Activated T-cell treated with anti-CD3 and anti-CD28 coated beads, Interleukin-2, amount 50 U/mL, for 24 hours (primary cell): ENCODE measurements around the gene MCRIP2.
A peak's percentile ranks its signal among the peaks of the same experiment; 100 is the strongest.

ENCODE experiments used
- DNase-seq: peaks from one replicate; pipeline ENCODE4 v3.0.0-alpha.2; 2020
- H3K27ac Mint-ChIP-seq: 2 replicates; pipeline ENCODE4 v1.8.0; 2020; ENCODE audit warnings: mild to moderate bottlenecking, mixed read lengths
- H3K27me3 Mint-ChIP-seq: 2 replicates; pipeline ENCODE4 v1.8.0; 2020; ENCODE audit warnings: mixed read lengths
- H3K36me3 Mint-ChIP-seq: 2 replicates; pipeline ENCODE4 v1.8.0; 2020; ENCODE audit warnings: low read depth, mixed read lengths
- H3K4me1 Mint-ChIP-seq: 2 replicates; pipeline ENCODE4 v1.8.0; 2020; ENCODE audit warnings: low read depth, mixed read lengths
- H3K4me3 Mint-ChIP-seq: 2 replicates; pipeline ENCODE4 v1.8.0; 2020; ENCODE audit warnings: mild to moderate bottlenecking, moderate library complexity, mixed read lengths
- H3K9me3 Mint-ChIP-seq: 2 replicates; pipeline ENCODE4 v1.8.0; 2020; ENCODE audit warnings: mixed read lengths

The MCRIP2 gene

GRCh38 chr16:608019-608418, 33.6 kb upstream of the MCRIP2 start:
- peaks cover 28% of the 10 kb centered on the region for H3K4me1 Mint-ChIP-seq
- H3K4me3 Mint-ChIP-seq, result no peak overlapping the region
- no peaks in the 10 kb centered on the region for H3K27me3 Mint-ChIP-seq
- H3K9me3 Mint-ChIP-seq, result no peaks in the 10 kb centered on the region
- peaks cover 3% of the 10 kb centered on the region for H3K36me3 Mint-ChIP-seq
- DNase-seq, result peak; percentile 45
- peak overlapping the region; percentile 89 for H3K27ac Mint-ChIP-seq

- H3K27me3 Mint-ChIP-seq, result no peaks in the 10 kb centered on the region
- DNase-seq, result no peak
- peak overlapping the region; percentile 7 for H3K27ac Mint-ChIP-seq
Observed at GRCh38 chr16:609316-609715, 32.3 kb upstream of the MCRIP2 start.

GRCh38 chr16:609984-610383, 31.6 kb upstream of the MCRIP2 start:
- Mint-ChIP-seq H3K4me1 (peaks cover 20% of the 10 kb centered on the region), H3K4me3 (no peak overlapping the region), H3K27me3 (no peaks in the 10 kb centered on the region), H3K36me3 (peaks cover 4% of the 10 kb centered on the region), H3K9me3 (no peaks in the 10 kb centered on the region), H3K27ac (peak overlapping the region; percentile 7)
- no peak for DNase-seq

More at GRCh38 chr16:609316-609715, 32.3 kb upstream of the MCRIP2 start:
- H3K4me3 Mint-ChIP-seq, result no peak overlapping the region
- peaks cover 22% of the 10 kb centered on the region for H3K4me1 Mint-ChIP-seq
- no peaks in the 10 kb centered on the region for H3K9me3 Mint-ChIP-seq
- peaks cover 3% of the 10 kb centered on the region for H3K36me3 Mint-ChIP-seq

GRCh38 chr16:610513-611381, 30.9 kb upstream of the MCRIP2 start:
- Mint-ChIP-seq H3K36me3 (peaks cover 2% of the 10 kb centered on the region), H3K27me3 (no peaks in the 10 kb centered on the region), H3K9me3 (no peaks in the 10 kb centered on the region), H3K4me3 (no peak overlapping the region), H3K27ac (peak overlapping the region; percentile 72), H3K4me1 (peaks cover 17% of the 10 kb centered on the region)
- DNase-seq, result peak; percentile 77

GRCh38 chr16:615122-615521, 26.5 kb upstream of the MCRIP2 start:
- H3K27me3 Mint-ChIP-seq, result no peaks in the 10 kb centered on the region
- no peak for DNase-seq
- no peaks in the 10 kb centered on the region for H3K9me3 Mint-ChIP-seq
- H3K4me1 Mint-ChIP-seq, result peaks cover 8% of the 10 kb centered on the region
- H3K36me3 Mint-ChIP-seq, result peaks cover 2% of the 10 kb centered on the region
- no peak overlapping the region for H3K4me3 Mint-ChIP-seq
- H3K27ac Mint-ChIP-seq, result no peak overlapping the region

GRCh38 chr16:616733-617586, 24.7 kb upstream of the MCRIP2 start:
- Mint-ChIP-seq H3K4me1 (no peaks in the 10 kb centered on the region), H3K9me3 (no peaks in the 10 kb centered on the region), H3K36me3 (peaks cover 2% of the 10 kb centered on the region), H3K27me3 (no peaks in the 10 kb centered on the region), H3K4me3 (no peak overlapping the region), H3K27ac (no peak overlapping the region)
- no peak for DNase-seq

GRCh38 chr16:617855-618254, 23.8 kb upstream of the MCRIP2 start:
- no peaks in the 10 kb centered on the region for H3K9me3 Mint-ChIP-seq
- H3K27me3 Mint-ChIP-seq, result no peaks in the 10 kb centered on the region
- H3K36me3 Mint-ChIP-seq, result peaks cover 2% of the 10 kb centered on the region
- no peaks in the 10 kb centered on the region for H3K4me1 Mint-ChIP-seq
- H3K27ac Mint-ChIP-seq, result no peak overlapping the region
- no peak for DNase-seq
- H3K4me3 Mint-ChIP-seq, result no peak overlapping the region

- no peak overlapping the region for H3K4me3 Mint-ChIP-seq
Observed at GRCh38 chr16:619476-620100, 22.0 kb upstream of the MCRIP2 start.

GRCh38 chr16:620700-621525, 20.7 kb upstream of the MCRIP2 start:
- no peak overlapping the region for H3K4me3 Mint-ChIP-seq
- H3K27ac Mint-ChIP-seq, result no peak overlapping the region
- no peaks in the 10 kb centered on the region for H3K27me3 Mint-ChIP-seq
- peaks cover 2% of the 10 kb centered on the region for H3K36me3 Mint-ChIP-seq
- no peaks in the 10 kb centered on the region for H3K4me1 Mint-ChIP-seq
- H3K9me3 Mint-ChIP-seq, result no peaks in the 10 kb centered on the region
- no peak for DNase-seq

More at GRCh38 chr16:619476-620100, 22.0 kb upstream of the MCRIP2 start:
- Mint-ChIP-seq H3K36me3 (peaks cover 2% of the 10 kb centered on the region), H3K4me1 (no peaks in the 10 kb centered on the region), H3K9me3 (no peaks in the 10 kb centered on the region), H3K27me3 (no peaks in the 10 kb centered on the region), H3K27ac (no peak overlapping the region)
- no peak for DNase-seq

GRCh38 chr16:621526-622105, 20.0 kb upstream of the MCRIP2 start:
- no peaks in the 10 kb centered on the region for H3K4me1 Mint-ChIP-seq

GRCh38 chr16:622920-623280, 18.7 kb upstream of the MCRIP2 start:
- no peaks in the 10 kb centered on the region for H3K4me1 Mint-ChIP-seq
- H3K27me3 Mint-ChIP-seq, result no peaks in the 10 kb centered on the region
- DNase-seq, result no peak
- no peaks in the 10 kb centered on the region for H3K9me3 Mint-ChIP-seq
- H3K36me3 Mint-ChIP-seq, result peaks cover 18% of the 10 kb centered on the region
- H3K27ac Mint-ChIP-seq, result no peak overlapping the region
- H3K4me3 Mint-ChIP-seq, result no peak overlapping the region

More at GRCh38 chr16:621526-622105, 20.0 kb upstream of the MCRIP2 start:
- H3K9me3 Mint-ChIP-seq, result no peaks in the 10 kb centered on the region
- H3K27me3 Mint-ChIP-seq, result no peaks in the 10 kb centered on the region
- no peak overlapping the region for H3K4me3 Mint-ChIP-seq
- no peak for DNase-seq
- no peak overlapping the region for H3K27ac Mint-ChIP-seq
- peaks cover 8% of the 10 kb centered on the region for H3K36me3 Mint-ChIP-seq

GRCh38 chr16:624526-625070, 17.0 kb upstream of the MCRIP2 start:
- DNase-seq, result no peak
- no peaks in the 10 kb centered on the region for H3K9me3 Mint-ChIP-seq
- H3K4me1 Mint-ChIP-seq, result no peaks in the 10 kb centered on the region
- no peaks in the 10 kb centered on the region for H3K27me3 Mint-ChIP-seq
- no peak overlapping the region for H3K27ac Mint-ChIP-seq
- H3K4me3 Mint-ChIP-seq, result no peak overlapping the region
- peaks cover 25% of the 10 kb centered on the region for H3K36me3 Mint-ChIP-seq

GRCh38 chr16:625117-625976, 16.3 kb upstream of the MCRIP2 start:
- Mint-ChIP-seq H3K9me3 (no peaks in the 10 kb centered on the region), H3K27ac (no peak overlapping the region), H3K4me1 (no peaks in the 10 kb centered on the region), H3K27me3 (no peaks in the 10 kb centered on the region), H3K36me3 (peaks cover 25% of the 10 kb centered on the region), H3K4me3 (no peak overlapping the region)
- no peak for DNase-seq
